HG02642 (cell line): ENCODE measurements around the gene AHNAK.
"Not testable (repeated sequence)": the region's sequence is repeated elsewhere in the genome, so short reads cannot be mapped to it uniquely, and the experiment has no call there.

Experiments
- ATAC-seq: cut with Tn5 transposase; IDR thresholded peaks from one replicate; pipeline ENCODE4 v1.9.1; 2021; ENCODE audit warnings: mild to moderate bottlenecking; ENCODE audit not compliant: unreplicated experiment, poor library complexity

AHNAK gene

GRCh38 chr11:62501432-62501891 is 45.1 kb downstream of the AHNAK start:
- ATAC-seq: no peak

GRCh38 chr11:62500650-62501030 is 46.0 kb downstream of the AHNAK start:
- ATAC-seq: no peak

- no peak for ATAC-seq
These were observed 46.5 kb downstream of the AHNAK start for GRCh38 chr11:62499944-62500649.

- not testable (repeated sequence) for ATAC-seq
These were observed 47.2 kb downstream of the AHNAK start for GRCh38 chr11:62499311-62499943.

GRCh38 chr11:62498492-62499286 is 47.9 kb downstream of the AHNAK start:
- ATAC-seq: no peak

GRCh38 chr11:62498031-62498430 is 48.6 kb downstream of the AHNAK start:
- ATAC-seq: no peak

- no peak for ATAC-seq
These were observed 49.3 kb downstream of the AHNAK start for GRCh38 chr11:62497132-62497801.

- no peak for ATAC-seq
These were observed 49.9 kb downstream of the AHNAK start for GRCh38 chr11:62496676-62497075.

- ATAC-seq: no peak
These were observed 52.4 kb downstream of the AHNAK start for GRCh38 chr11:62494246-62494645.

GRCh38 chr11:62493801-62494200 is 52.8 kb downstream of the AHNAK start:
- no peak for ATAC-seq

GRCh38 chr11:62492586-62492985 is 54.0 kb downstream of the AHNAK start:
- no peak for ATAC-seq

GRCh38 chr11:62491571-62492329 is 54.9 kb downstream of the AHNAK start:
- no peak for ATAC-seq

GRCh38 chr11:62489204-62489603 is 57.4 kb downstream of the AHNAK start:
- ATAC-seq: no peak

- ATAC-seq: no peak
These were observed 58.7 kb downstream of the AHNAK start for GRCh38 chr11:62487738-62488551.

GRCh38 chr11:62487136-62487535 is 59.5 kb downstream of the AHNAK start:
- ATAC-seq: no peak

- no peak for ATAC-seq
These were observed 62.3 kb downstream of the AHNAK start for GRCh38 chr11:62484352-62484751.

GRCh38 chr11:62482753-62483152 is 63.9 kb downstream of the AHNAK start:
- no peak for ATAC-seq

GRCh38 chr11:62479631-62480201 is 66.9 kb downstream of the AHNAK start:
- no peak for ATAC-seq

- ATAC-seq: no peak
These were observed 68.7 kb downstream of the AHNAK start for GRCh38 chr11:62477927-62478326.
